ENCODE measurements around the gene ADAT3. TPM values are rescaled to one million over a fixed set of nuclear protein-coding genes. Genes with fewer than 3 reads are reported as not detected.
"Not testable (repeated sequence)": the region's sequence is repeated elsewhere in the genome, so short reads cannot be mapped to it uniquely, and the experiment has no call there.

The ADAT3 gene
- total RNA-seq, 2 experiments from 2014 or later: 7.9 to 16.4 TPM

DNA sequence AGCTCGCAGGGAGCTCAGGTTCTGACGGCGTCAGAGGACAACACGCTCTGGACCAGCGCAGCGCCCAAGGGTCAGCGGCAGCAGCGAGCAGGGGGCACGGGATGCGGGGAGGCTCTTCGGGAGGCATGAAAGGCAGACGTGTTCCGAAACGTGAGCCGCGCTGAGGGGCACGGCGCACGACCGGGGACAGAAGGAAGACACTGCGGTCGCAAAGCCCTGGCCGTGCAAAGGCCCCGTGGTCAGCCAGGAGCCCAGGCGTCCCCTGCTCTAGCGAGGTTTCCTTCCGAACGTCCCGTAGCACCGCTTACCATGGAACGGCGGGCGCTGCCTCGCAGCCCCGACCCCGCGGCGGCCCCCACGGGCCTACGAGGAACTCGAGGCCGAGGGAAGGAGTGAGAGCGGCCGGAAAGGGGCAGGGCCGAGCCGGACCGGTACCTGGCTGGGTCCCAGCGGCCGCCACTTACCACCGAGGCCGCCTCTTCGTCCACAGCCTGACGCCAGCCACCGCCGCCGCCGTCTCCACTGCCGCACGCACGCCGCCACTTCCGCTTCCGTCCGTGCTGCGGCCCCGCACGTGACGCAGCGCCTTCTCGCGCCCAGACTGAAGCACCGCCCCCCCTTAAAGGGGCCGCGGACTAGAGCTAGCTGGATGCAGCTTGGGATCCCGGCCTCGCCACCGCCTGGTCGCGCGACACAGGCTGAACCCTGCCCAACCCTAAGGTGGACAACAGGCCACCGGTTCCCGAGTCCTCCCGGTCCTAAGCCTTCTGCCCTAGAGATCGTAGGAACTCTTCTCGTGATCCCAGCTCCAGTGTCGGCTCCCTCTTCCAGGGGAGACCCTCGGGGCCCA is 29.3 kb upstream of the ADAT3 start:
- no TSS peak for BruUV-seq (replicated peaks)
- ChIA-PET CTCF (ENCODE audit: unreplicated experiment) (interaction anchor here (1.4 kb wide), 1 partner anchor 11 kb away, joined by 12 read pairs; no protein-coding TSS in a partner anchor), POLR2A (interaction anchor here (0.6 to 1.2 kb wide), 5 partner anchors 19 to 1085 kb away, joined by 3 to 6 read pairs (median 4); no protein-coding TSS in a partner anchor)
- Histone ChIP-seq H4K20me1 (ENCODE audit: insufficient read depth, low read length) (peaks cover 13% of the 10 kb centered on the region), H3K79me2 (ENCODE audit: insufficient read depth, low read depth, low read length) (peaks cover 37% of the 10 kb centered on the region), H3K27ac (ENCODE audit: low read depth, low read length, poor library complexity, severe bottlenecking) (peak overlapping the region; percentile 62), H2AFZ (ENCODE audit: low read length) (no peak overlapping the region; the same call in 1 of the 2 replicates), H3K9me2 (ENCODE audit: insufficient read depth, low read length) (no peaks in the 10 kb centered on the region), H3K4me2 (ENCODE audit: low read length) (peak overlapping the region; percentile 81), H3K4me3 (ENCODE audit: low read depth, low read length, poor library complexity, severe bottlenecking) (peak overlapping the region; percentile 100), H3K36me3 (ENCODE audit: insufficient read depth, low read length) (peaks cover 44% of the 10 kb centered on the region), H3K4me1 (ENCODE audit: insufficient read depth, low read length, poor library complexity, severe bottlenecking) (peaks cover 20% of the 10 kb centered on the region), H3K9me3 (ENCODE audit: low read length) (no peaks in the 10 kb centered on the region)
- DNase-seq (ENCODE audit: low spot score): peak; percentile 94
- no peak for TF ChIP-seq EZH2phosphoT487 (IDR thresholded peaks at IDR 0.05; ENCODE audit: borderline replicate concordance, low read depth, low read length)
- TF ChIP-seq, protein P1, sequence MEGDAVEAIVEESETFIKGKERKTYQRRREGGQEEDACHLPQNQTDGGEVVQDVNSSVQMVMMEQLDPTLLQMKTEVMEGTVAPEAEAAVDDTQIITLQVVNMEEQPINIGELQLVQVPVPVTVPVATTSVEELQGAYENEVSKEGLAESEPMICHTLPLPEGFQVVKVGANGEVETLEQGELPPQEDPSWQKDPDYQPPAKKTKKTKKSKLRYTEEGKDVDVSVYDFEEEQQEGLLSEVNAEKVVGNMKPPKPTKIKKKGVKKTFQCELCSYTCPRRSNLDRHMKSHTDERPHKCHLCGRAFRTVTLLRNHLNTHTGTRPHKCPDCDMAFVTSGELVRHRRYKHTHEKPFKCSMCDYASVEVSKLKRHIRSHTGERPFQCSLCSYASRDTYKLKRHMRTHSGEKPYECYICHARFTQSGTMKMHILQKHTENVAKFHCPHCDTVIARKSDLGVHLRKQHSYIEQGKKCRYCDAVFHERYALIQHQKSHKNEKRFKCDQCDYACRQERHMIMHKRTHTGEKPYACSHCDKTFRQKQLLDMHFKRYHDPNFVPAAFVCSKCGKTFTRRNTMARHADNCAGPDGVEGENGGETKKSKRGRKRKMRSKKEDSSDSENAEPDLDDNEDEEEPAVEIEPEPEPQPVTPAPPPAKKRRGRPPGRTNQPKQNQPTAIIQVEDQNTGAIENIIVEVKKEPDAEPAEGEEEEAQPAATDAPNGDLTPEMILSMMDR (conservative IDR thresholded peaks at IDR 0.05; ENCODE audit: low read length): peak; percentile 66
- intact Hi-C loops (cut with micrococcal nuclease; ENCODE audit: unreplicated experiment): no loop called here

DNA sequence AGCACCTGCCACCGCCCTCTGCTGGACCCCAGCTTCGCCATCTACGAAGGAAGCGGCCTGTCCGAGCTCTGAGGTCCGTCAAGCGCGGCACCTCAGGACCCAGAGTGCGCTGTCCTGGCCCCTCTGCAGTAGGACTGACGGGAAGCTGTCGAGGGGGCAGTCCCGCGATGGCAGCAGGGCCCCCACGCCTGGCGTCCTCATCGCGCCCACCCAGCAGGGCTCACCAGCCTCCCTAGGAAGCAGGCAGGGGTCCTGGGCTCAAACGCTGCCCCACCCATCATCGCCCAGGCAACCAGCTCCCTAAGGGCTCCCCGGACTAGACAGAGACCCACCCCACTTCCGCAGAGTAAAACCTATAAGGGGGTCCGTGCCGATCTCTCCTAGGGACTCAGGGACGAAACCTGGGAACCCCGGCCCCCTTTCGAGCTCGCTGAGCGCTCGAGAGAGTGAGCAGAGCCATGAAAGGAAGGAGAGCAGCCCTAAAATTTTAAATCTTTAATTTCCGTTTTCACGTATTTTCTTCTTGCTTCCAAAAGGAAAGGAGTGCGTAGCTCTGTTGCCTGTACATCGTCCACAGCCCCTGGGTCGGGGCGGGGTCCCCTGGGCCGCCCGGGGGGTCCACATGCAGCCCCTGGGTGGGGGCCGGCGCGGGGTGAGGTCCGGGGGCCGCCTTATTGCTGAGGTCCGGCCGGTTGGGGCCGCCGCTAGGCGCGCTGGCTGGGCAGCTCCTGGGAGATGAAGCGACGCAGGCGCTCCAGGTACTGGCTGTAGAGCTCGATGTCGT is 28.5 kb upstream of the ADAT3 start:
- ChIA-PET CTCF (ENCODE audit: unreplicated experiment) (interaction anchor here (1.4 kb wide), 1 partner anchor 12 kb away, joined by 12 read pairs; no protein-coding TSS in a partner anchor), POLR2A (interaction anchor here (0.6 to 1.2 kb wide), 4 partner anchors 20 to 1084 kb away, joined by 3 to 6 read pairs (median 5); no protein-coding TSS in a partner anchor)
- H2AFZ ChIP-seq (ENCODE audit: low read length); H3K9me2 ChIP-seq (ENCODE audit: insufficient read depth, low read length); BruUV-seq (replicated peaks); DNase-seq (ENCODE audit: low spot score); H3K9me3 ChIP-seq (ENCODE audit: low read length); intact Hi-C loops (cut with micrococcal nuclease; ENCODE audit: unreplicated experiment): not testable (repeated sequence)
- Histone ChIP-seq H4K20me1 (ENCODE audit: insufficient read depth, low read length) (peaks cover 13% of the 10 kb centered on the region), H3K27ac (ENCODE audit: low read depth, low read length, poor library complexity, severe bottlenecking) (peak overlapping the region; percentile 62), H3K4me1 (ENCODE audit: insufficient read depth, low read length, poor library complexity, severe bottlenecking) (peaks cover 20% of the 10 kb centered on the region), H3K4me3 (ENCODE audit: low read depth, low read length, poor library complexity, severe bottlenecking) (peak overlapping the region; percentile 100), H3K36me3 (ENCODE audit: insufficient read depth, low read length) (peaks cover 36% of the 10 kb centered on the region), H3K79me2 (ENCODE audit: insufficient read depth, low read depth, low read length) (peaks cover 40% of the 10 kb centered on the region), H3K4me2 (ENCODE audit: low read length) (peak overlapping the region; percentile 81)

DNA sequence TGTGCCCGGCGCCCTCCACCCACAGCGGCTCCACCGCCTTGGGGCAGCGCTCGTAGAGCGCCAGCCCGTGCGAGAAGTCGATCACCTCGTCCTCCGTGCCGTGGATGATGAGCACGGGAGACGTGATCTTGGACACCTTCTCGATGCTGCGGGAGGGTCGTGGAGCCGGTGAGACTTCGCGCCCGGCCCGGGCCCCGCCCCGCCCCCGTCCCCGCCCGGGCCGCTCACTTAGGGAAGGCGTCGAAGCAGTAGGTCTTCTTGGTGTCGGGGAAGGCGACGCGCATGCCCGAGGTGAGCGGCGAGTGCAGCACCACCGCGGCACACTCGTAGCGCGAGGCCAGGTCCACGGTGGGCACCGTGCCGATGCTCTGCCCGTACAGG is 27.9 kb upstream of the ADAT3 start:
- DNase-seq (ENCODE audit: low spot score); H3K4me2 ChIP-seq (ENCODE audit: low read length); intact Hi-C loops (cut with micrococcal nuclease; ENCODE audit: unreplicated experiment); H3K4me3 ChIP-seq (ENCODE audit: low read depth, low read length, poor library complexity, severe bottlenecking); H3K9me3 ChIP-seq (ENCODE audit: low read length); H3K9me2 ChIP-seq (ENCODE audit: insufficient read depth, low read length); POLR2A ChIA-PET; BruUV-seq (replicated peaks); CTCF ChIA-PET (ENCODE audit: unreplicated experiment); H3K27ac ChIP-seq (ENCODE audit: low read depth, low read length, poor library complexity, severe bottlenecking); H2AFZ ChIP-seq (ENCODE audit: low read length): not testable (repeated sequence)
- peaks cover 33% of the 10 kb centered on the region for H3K36me3 ChIP-seq (ENCODE audit: insufficient read depth, low read length)
- peaks cover 26% of the 10 kb centered on the region for H3K4me1 ChIP-seq (ENCODE audit: insufficient read depth, low read length, poor library complexity, severe bottlenecking)
- peaks cover 13% of the 10 kb centered on the region for H4K20me1 ChIP-seq (ENCODE audit: insufficient read depth, low read length)
- peaks cover 44% of the 10 kb centered on the region for H3K79me2 ChIP-seq (ENCODE audit: insufficient read depth, low read depth, low read length)

DNA sequence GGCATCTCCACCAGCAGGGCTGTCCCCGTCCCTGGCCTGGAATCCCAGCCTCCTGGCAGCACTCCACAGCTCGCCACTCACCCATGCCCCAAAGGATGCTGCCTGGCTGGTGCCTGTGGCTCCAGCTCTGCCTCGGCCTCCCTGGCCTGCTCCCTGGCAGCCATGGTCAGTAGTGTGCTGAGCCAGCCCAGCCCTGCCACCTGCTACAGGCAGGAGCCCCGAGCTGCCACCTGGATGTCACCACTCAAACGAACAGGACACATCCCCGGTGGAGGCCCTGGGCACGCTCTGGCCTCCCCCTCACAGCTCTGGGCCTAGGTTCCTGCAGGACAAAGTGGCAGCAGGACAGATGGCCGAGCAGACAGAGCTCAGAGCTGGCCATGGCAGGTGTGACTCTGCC is 26.6 kb upstream of the ADAT3 start:
- Histone ChIP-seq H3K4me1 (ENCODE audit: insufficient read depth, low read length, poor library complexity, severe bottlenecking) (peaks cover 35% of the 10 kb centered on the region), H3K36me3 (ENCODE audit: insufficient read depth, low read length) (peaks cover 20% of the 10 kb centered on the region), H3K79me2 (ENCODE audit: insufficient read depth, low read depth, low read length) (peaks cover 44% of the 10 kb centered on the region), H4K20me1 (ENCODE audit: insufficient read depth, low read length) (peaks cover 13% of the 10 kb centered on the region)
- intact Hi-C loops (cut with micrococcal nuclease; ENCODE audit: unreplicated experiment); DNase-seq (ENCODE audit: low spot score); H3K4me3 ChIP-seq (ENCODE audit: low read depth, low read length, poor library complexity, severe bottlenecking); H3K9me2 ChIP-seq (ENCODE audit: insufficient read depth, low read length); POLR2A ChIA-PET; BruUV-seq (replicated peaks); H3K4me2 ChIP-seq (ENCODE audit: low read length); CTCF ChIA-PET (ENCODE audit: unreplicated experiment); H3K27ac ChIP-seq (ENCODE audit: low read depth, low read length, poor library complexity, severe bottlenecking); H3K9me3 ChIP-seq (ENCODE audit: low read length); H2AFZ ChIP-seq (ENCODE audit: low read length): not testable (repeated sequence)

DNA sequence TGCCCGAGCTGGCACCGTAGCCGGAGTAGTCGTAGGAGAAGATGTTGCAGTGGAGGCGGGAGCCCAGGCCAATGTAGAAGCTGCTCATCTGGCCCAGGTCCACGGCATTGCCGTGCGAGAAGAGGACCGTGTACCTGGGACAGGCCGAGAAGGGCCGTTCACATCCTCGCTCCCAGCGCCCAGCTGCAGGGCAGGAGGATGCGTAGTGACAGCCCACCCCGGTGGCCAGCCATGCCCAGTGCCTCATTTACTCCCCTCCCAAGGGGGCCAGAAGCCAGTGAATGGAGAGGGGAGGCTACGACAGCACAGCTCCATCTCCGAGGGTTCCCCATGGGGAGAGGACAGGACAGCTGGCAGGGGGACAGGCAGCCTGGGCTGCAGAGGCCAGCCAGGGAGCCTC is 25.2 kb upstream of the ADAT3 start:
- peaks cover 11% of the 10 kb centered on the region; the same call in 1 of the 2 replicates for H3K36me3 ChIP-seq (ENCODE audit: insufficient read depth, low read length)
- H3K4me2 ChIP-seq (ENCODE audit: low read length); H4K20me1 ChIP-seq (ENCODE audit: insufficient read depth, low read length); H3K4me3 ChIP-seq (ENCODE audit: low read depth, low read length, poor library complexity, severe bottlenecking); CTCF ChIA-PET (ENCODE audit: unreplicated experiment); POLR2A ChIA-PET; BruUV-seq (replicated peaks); H2AFZ ChIP-seq (ENCODE audit: low read length); H3K27ac ChIP-seq (ENCODE audit: low read depth, low read length, poor library complexity, severe bottlenecking); H3K9me3 ChIP-seq (ENCODE audit: low read length); H3K9me2 ChIP-seq (ENCODE audit: insufficient read depth, low read length); DNase-seq (ENCODE audit: low spot score); intact Hi-C loops (cut with micrococcal nuclease; ENCODE audit: unreplicated experiment): not testable (repeated sequence)
- H3K79me2 ChIP-seq (ENCODE audit: insufficient read depth, low read depth, low read length): peaks cover 44% of the 10 kb centered on the region
- H3K4me1 ChIP-seq (ENCODE audit: insufficient read depth, low read length, poor library complexity, severe bottlenecking): peaks cover 32% of the 10 kb centered on the region

Data from OCI-LY7 (cell line).